PC-9 (cell line): ENCODE data around the gene VOPP1.

ENCODE experiments used
- CTCF ChIP-seq: fragments of 200-600 bp; sonication (generic); conservative IDR thresholded peaks from 2 replicates; pipeline ENCODE4 v1.6.1; 2017; ENCODE audit warnings: mixed run types, antibody characterized with exemption, mild to moderate bottlenecking, moderate library complexity
- EZH2 ChIP-seq: fragments of 200-600 bp; sonication (generic); IDR thresholded peaks from 2 replicates; pipeline ENCODE4 v1.8.0; 2017; ENCODE audit warnings: antibody characterized with exemption, low read depth

DNA sequence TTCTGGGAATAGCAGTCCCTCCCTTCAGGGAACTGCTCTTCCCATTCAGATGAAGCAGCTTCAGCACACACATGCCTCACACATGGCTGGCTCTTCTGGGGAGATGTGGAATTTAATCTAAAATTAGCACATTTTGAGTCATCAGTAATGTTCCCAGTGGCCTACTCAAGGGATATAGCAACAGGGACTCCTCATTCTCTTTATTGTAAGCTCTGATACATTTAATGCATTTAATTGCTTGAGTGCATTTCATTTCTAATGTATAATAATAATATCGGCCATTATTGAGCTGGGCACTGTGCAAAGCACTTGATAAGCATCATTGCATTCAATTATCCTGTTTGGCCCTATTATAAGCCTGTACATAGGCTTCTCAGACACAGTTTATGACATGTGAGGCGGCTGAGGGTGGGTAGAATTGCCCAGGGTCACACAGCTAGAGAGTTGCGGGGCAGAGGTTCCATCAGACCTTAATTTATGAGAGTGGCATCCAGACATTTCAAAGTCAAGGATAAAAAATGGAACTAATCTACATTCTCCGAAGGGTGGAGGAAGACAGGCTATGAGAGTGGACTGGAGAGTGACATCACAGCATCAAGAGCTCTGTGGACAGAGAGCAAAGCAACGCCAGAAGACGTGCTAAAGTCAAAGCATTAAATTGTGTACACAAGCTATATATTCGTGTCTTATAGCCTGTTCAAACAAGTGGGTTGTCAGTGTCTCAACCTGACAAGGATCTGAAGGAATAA is 130.4 kb downstream of the VOPP1 start:
- no peak for TF ChIP-seq CTCF
- TF ChIP-seq EZH2: no peak
